ENCODE data around the gene NUDT16. TPM values are rescaled to one million over a fixed set of nuclear protein-coding genes. Genes with fewer than 3 reads are reported as not detected.
"Not testable (repeated sequence)": the region's sequence is repeated elsewhere in the genome, so short reads cannot be mapped to it uniquely, and the experiment has no call there.

Gene NUDT16
- total and polyA plus RNA-seq, 2 experiments from 2014 or later: 12.9 to 27.8 TPM

- Histone ChIP-seq H3K4me3 (no peak overlapping the region), H3K4me1 (ENCODE audit: low read depth) (peaks cover 17% of the 10 kb centered on the region), H3K36me3 (no peaks in the 10 kb centered on the region), H3K27ac (no peak overlapping the region), H3K9me3 (ENCODE audit: low read depth) (no peaks in the 10 kb centered on the region), H3K27me3 (no peaks in the 10 kb centered on the region)
- no peak for TF ChIP-seq CTCF (IDR thresholded peaks at IDR 0.05; ENCODE audit: low read depth, low read length)
- no peak for DNase-seq (ENCODE audit: low read depth in 1 of 2, low spot score in 1 of 2)
These were observed 24.3 kb upstream of the NUDT16 start for GRCh38 chr3:131357275-131357674.

GRCh38 chr3:131360191-131360755 lies 21.3 kb upstream of the NUDT16 start:
- H3K36me3 ChIP-seq: no peaks in the 10 kb centered on the region
- no peaks in the 10 kb centered on the region for H3K9me3 ChIP-seq (ENCODE audit: low read depth)
- no peak overlapping the region for H3K27ac ChIP-seq
- DNase-seq (ENCODE audit: low read depth in 1 of 2, low spot score in 1 of 2): no peak
- no peaks in the 10 kb centered on the region for H3K27me3 ChIP-seq
- H3K4me3 ChIP-seq: no peak overlapping the region
- no peaks in the 10 kb centered on the region for H3K4me1 ChIP-seq (ENCODE audit: low read depth)
- TF ChIP-seq CTCF (IDR thresholded peaks at IDR 0.05; ENCODE audit: low read depth, low read length): no peak

- not testable (repeated sequence) for H3K9me3 ChIP-seq (ENCODE audit: low read depth); H3K4me3 ChIP-seq; H3K27ac ChIP-seq; H3K27me3 ChIP-seq; H3K4me1 ChIP-seq (ENCODE audit: low read depth); H3K36me3 ChIP-seq
- peak in 1 of 2 donors; percentile 18 for DNase-seq (ENCODE audit: low read depth in 1 of 2, low spot score in 1 of 2)
These were observed 20.5 kb upstream of the NUDT16 start for GRCh38 chr3:131361066-131361463.

- no peaks in the 10 kb centered on the region for H3K4me1 ChIP-seq (ENCODE audit: low read depth)
- no peak overlapping the region for H3K27ac ChIP-seq
- DNase-seq (ENCODE audit: low read depth in 1 of 2, low spot score in 1 of 2): peak; percentile 72 to 87
- H3K9me3 ChIP-seq (ENCODE audit: low read depth): no peaks in the 10 kb centered on the region
- peak overlapping the region; percentile 24 for H3K4me3 ChIP-seq
- TF ChIP-seq CTCF (IDR thresholded peaks at IDR 0.05; ENCODE audit: low read depth, low read length): no peak
- H3K36me3 ChIP-seq: no peaks in the 10 kb centered on the region
- H3K27me3 ChIP-seq: no peaks in the 10 kb centered on the region
These were observed 19.8 kb upstream of the NUDT16 start for GRCh38 chr3:131361464-131362421.

GRCh38 chr3:131363275-131363674 lies 18.3 kb upstream of the NUDT16 start:
- H3K36me3 ChIP-seq: no peaks in the 10 kb centered on the region
- no peaks in the 10 kb centered on the region for H3K9me3 ChIP-seq (ENCODE audit: low read depth)
- H3K4me1 ChIP-seq (ENCODE audit: low read depth): no peaks in the 10 kb centered on the region
- TF ChIP-seq CTCF (IDR thresholded peaks at IDR 0.05; ENCODE audit: low read depth, low read length): no peak
- no peak overlapping the region for H3K4me3 ChIP-seq
- H3K27ac ChIP-seq: no peak overlapping the region
- no peaks in the 10 kb centered on the region for H3K27me3 ChIP-seq
- DNase-seq (ENCODE audit: low read depth in 1 of 2, low spot score in 1 of 2): no peak

All from cardiac muscle cell (in vitro differentiated cells and primary cell).